Measurements from ENCODE around the gene RASGRP1. TPM values are rescaled to one million over a fixed set of nuclear protein-coding genes. Genes with fewer than 3 reads are reported as not detected.
A peak's percentile ranks its signal among the peaks of the same experiment; 100 is the strongest.

The RASGRP1 gene
- total RNA-seq, 1 donor from 2014 or later, result not detected

DNA sequence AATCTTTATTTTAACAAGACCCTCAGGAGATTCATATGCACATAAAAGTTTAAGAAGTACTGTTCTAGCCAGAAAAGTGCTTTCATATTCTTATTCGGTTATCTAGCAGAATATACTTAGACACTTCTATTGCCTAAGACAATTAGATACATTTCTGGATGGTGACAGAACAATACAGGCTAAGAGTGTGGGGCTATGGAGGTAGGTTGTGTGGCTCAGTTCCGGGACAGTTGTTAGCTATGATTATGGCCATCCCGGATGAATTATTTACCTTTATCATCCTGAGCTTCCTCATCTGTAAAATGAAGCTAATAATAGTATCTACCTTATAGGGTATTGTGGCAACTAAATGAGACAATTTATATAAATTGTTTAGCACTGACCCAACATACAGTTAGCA lies 104.1 kb downstream of the RASGRP1 start:
- no peak overlapping the region for H3K4me3 ChIP-seq

DNA sequence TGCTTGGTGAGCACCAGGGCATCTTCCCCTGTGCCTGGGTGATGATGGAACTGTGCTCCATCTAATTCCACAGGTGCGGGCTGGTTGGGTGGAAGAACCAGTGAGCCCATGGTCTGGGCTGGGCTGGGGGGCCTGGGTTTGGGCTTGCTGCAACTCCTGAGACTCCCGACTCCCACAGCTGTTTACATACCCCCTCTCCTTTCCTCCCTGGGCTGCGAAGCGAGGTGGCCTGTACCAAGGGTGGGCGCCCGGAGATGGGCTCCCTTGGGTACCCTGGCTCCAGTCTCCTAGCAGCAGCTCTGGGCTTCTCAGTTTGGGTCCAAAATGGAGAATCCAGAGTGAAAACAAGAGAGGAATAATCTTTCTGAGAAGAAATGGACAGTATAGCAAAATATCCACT lies 105.1 kb downstream of the RASGRP1 start:
- no peak for DNase-seq (ENCODE audit: low spot score in 2 of 2)
- no peak overlapping the region for H3K4me3 ChIP-seq
- no peaks in the 10 kb centered on the region for H3K27me3 ChIP-seq
- H3K27ac ChIP-seq, result no peak overlapping the region
- peaks cover 0 to 7% of the 10 kb centered on the region in 2 donors for H3K4me1 ChIP-seq
- no peaks in the 10 kb centered on the region for H3K9me3 ChIP-seq
- intact Hi-C loops (cut with DNase I), result no loop called here
- TF ChIP-seq, protein P1, sequence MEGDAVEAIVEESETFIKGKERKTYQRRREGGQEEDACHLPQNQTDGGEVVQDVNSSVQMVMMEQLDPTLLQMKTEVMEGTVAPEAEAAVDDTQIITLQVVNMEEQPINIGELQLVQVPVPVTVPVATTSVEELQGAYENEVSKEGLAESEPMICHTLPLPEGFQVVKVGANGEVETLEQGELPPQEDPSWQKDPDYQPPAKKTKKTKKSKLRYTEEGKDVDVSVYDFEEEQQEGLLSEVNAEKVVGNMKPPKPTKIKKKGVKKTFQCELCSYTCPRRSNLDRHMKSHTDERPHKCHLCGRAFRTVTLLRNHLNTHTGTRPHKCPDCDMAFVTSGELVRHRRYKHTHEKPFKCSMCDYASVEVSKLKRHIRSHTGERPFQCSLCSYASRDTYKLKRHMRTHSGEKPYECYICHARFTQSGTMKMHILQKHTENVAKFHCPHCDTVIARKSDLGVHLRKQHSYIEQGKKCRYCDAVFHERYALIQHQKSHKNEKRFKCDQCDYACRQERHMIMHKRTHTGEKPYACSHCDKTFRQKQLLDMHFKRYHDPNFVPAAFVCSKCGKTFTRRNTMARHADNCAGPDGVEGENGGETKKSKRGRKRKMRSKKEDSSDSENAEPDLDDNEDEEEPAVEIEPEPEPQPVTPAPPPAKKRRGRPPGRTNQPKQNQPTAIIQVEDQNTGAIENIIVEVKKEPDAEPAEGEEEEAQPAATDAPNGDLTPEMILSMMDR (IDR thresholded peaks at IDR 0.05), result no peak
- no peaks in the 10 kb centered on the region for H3K36me3 ChIP-seq

More for the DNA sequence above, 104.1 kb downstream of the RASGRP1 start:
- Histone ChIP-seq H3K27ac (no peak overlapping the region), H3K4me1 (peaks cover 0 to under 1% of the 10 kb centered on the region in 2 donors), H3K9me3 (no peaks in the 10 kb centered on the region), H3K36me3 (no peaks in the 10 kb centered on the region), H3K27me3 (no peaks in the 10 kb centered on the region)
- intact Hi-C loops (cut with DNase I), result no loop called here
- DNase-seq (ENCODE audit: low spot score in 2 of 2), result no peak
- TF ChIP-seq, protein P1 (IDR thresholded peaks at IDR 0.05), result no peak

GRCh38 chr15:38458646-38459045 lies 106.0 kb downstream of the RASGRP1 start:
- H3K27ac ChIP-seq, result no peak overlapping the region
- no peaks in the 10 kb centered on the region for H3K36me3 ChIP-seq
- DNase-seq (ENCODE audit: low spot score in 2 of 2), result no peak
- H3K4me1 ChIP-seq, result peaks cover 0 to 7% of the 10 kb centered on the region in 2 donors
- TF ChIP-seq, protein P1 (IDR thresholded peaks at IDR 0.05), result no peak
- intact Hi-C loops (cut with DNase I), result no loop called here
- H3K27me3 ChIP-seq, result no peaks in the 10 kb centered on the region
- no peaks in the 10 kb centered on the region for H3K9me3 ChIP-seq
- no peak overlapping the region for H3K4me3 ChIP-seq

DNA sequence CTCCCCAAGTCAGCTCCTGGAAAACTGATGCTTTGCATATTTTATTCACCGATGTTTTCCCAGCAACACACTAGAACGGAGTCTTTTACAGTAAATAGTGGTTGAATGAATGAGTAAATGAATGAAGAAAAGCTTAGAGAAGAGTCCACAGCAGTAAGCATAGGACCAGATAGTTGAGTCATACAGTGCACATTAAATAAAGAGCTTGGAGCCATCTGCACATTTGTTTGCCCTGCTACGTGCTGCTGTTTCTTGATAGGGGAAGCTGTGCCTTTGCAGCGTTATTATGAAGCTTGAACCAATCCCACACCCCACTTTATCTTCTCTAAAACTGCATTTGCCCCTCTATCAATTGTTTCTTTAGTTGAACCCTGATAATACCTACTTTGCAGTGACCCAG lies 109.5 kb downstream of the RASGRP1 start:
- no peak for DNase-seq (ENCODE audit: low spot score in 2 of 2)
- no peak overlapping the region for H3K27ac ChIP-seq
- H3K36me3 ChIP-seq, result no peaks in the 10 kb centered on the region

DNA sequence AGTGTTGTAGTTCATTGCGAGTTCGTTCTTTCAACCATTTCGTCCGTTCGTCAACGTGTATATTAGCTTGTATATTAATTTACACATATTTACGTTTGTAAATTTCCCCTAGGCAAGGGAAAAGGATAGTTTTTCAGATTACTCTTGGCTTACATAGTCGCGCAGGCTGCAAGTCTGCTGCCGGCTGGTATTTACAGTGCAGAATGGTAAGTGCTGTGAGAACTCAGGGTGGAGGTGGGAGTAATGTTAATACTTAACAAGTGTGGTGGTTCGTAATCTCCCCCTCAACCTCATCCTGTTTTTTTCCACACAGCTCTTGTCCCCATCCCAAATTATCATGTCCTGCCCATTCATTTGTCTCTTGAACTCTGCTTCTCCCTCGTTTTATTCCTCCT lies 109.9 kb downstream of the RASGRP1 start:
- no peaks in the 10 kb centered on the region for H3K36me3 ChIP-seq
- H3K4me3 ChIP-seq, result peak overlapping the region; percentile 84 to 86
- H3K27ac ChIP-seq, result peak overlapping the region; percentile 92 to 95
- intact Hi-C loops (cut with DNase I), result loop anchor here (1.0 kb wide), 1 partner anchor 202 kb away; the partner anchor contains the start of gene SPRED1
- no peak for DNase-seq (ENCODE audit: low spot score in 2 of 2)
- H3K4me1 ChIP-seq, result peaks cover 0 to 7% of the 10 kb centered on the region in 2 donors
- TF ChIP-seq, protein P1 (IDR thresholded peaks at IDR 0.05), result no peak
- no peaks in the 10 kb centered on the region for H3K27me3 ChIP-seq
- no peaks in the 10 kb centered on the region for H3K9me3 ChIP-seq

More for the DNA sequence above, 109.5 kb downstream of the RASGRP1 start:
- Histone ChIP-seq H3K4me1 (peaks cover 0 to 7% of the 10 kb centered on the region in 2 donors), H3K27me3 (no peaks in the 10 kb centered on the region), H3K4me3 (peak overlapping the region; percentile 84 to 86), H3K9me3 (no peaks in the 10 kb centered on the region)
- TF ChIP-seq, protein P1 (IDR thresholded peaks at IDR 0.05), result no peak
- intact Hi-C loops (cut with DNase I), result no loop called here

Data from ascending aorta (tissue), 2 donors.